ENCODE measurements around the gene WNT1.

WNT1 gene

GRCh38 chr12:49014547-49014946 lies 36.4 kb downstream of the WNT1 start:
- no peak overlapping the region for H3K27ac ChIP-seq
- no peaks in the 10 kb centered on the region for H3K27me3 ChIP-seq (ENCODE audit: insufficient read depth, low read depth)
- H3K4me1 ChIP-seq (ENCODE audit: low read depth, poor library complexity, severe bottlenecking), result peaks cover 20% of the 10 kb centered on the region
- no peak overlapping the region for H2AFZ ChIP-seq (ENCODE audit: low read depth)
- H3K36me3 ChIP-seq (ENCODE audit: insufficient read depth), result no peaks in the 10 kb centered on the region
- peaks cover 11% of the 10 kb centered on the region for H3K79me2 ChIP-seq (ENCODE audit: insufficient read depth, low read depth)
- H3K9ac ChIP-seq, result no peak overlapping the region
- H4K20me1 ChIP-seq (ENCODE audit: insufficient read depth), result no peaks in the 10 kb centered on the region
- TF ChIP-seq CTCF (conservative IDR thresholded peaks at IDR 0.05; ENCODE audit: low read depth, low read length), result no peak
- H3K4me3 ChIP-seq (IDR thresholded peaks at IDR 0.05; ENCODE audit: insufficient read depth, low read depth, low read length), result no peak overlapping the region
- no peak overlapping the region for H3K4me2 ChIP-seq

DNA sequence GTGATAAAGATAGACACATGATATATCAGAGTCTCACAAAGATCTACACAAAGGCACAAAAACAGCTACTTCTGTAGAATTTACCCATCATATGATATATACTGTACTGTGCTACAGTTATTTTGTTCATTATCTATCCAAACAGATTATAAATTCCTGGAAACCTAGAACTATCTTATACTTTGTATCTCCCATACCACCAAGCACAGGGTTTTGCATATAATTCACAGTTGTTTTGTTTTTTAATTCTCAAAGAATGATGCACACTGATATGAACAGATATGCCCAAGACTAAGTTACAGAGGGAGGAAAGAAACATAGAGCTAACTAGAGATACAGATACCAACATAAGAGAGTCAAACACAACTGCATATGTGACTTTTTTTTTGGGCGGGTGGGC lies 37.1 kb downstream of the WNT1 start:
- TF ChIP-seq CTCF (conservative IDR thresholded peaks at IDR 0.05; ENCODE audit: low read depth, low read length), result no peak
- no peak overlapping the region for H3K4me3 ChIP-seq (IDR thresholded peaks at IDR 0.05; ENCODE audit: insufficient read depth, low read depth, low read length)
- no peaks in the 10 kb centered on the region for H3K27me3 ChIP-seq (ENCODE audit: insufficient read depth, low read depth)

DNA sequence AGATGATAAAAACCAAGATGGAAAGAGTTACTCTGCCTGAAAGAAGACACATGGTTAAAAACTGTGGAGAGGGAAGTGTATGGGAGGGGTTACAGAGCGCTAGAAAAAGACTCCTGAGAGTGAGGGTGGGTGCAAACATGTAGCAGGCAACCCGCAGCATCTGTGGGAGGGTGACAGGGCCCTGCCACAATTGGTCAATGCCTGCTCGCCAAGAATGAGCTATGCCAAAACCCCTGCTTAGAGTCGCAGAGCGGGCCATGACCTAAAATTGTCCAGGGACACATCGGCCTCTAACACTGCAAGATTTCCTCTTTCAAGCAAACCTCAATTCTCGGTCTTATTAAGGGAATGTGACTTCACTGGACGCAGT lies 39.8 kb downstream of the WNT1 start:
- Histone ChIP-seq H3K36me3 (ENCODE audit: insufficient read depth) (no peaks in the 10 kb centered on the region), H3K27ac (peak overlapping the region; percentile 82), H2AFZ (ENCODE audit: low read depth) (peak overlapping the region; percentile 22; the same call in 1 of the 2 replicates), H3K27me3 (ENCODE audit: insufficient read depth, low read depth) (no peaks in the 10 kb centered on the region), H3K4me2 (peak overlapping the region; percentile 82), H3K9ac (peak overlapping the region; percentile 73), H3K4me1 (ENCODE audit: low read depth, poor library complexity, severe bottlenecking) (peaks cover 24% of the 10 kb centered on the region), H3K4me3 (IDR thresholded peaks at IDR 0.05; ENCODE audit: insufficient read depth, low read depth, low read length) (peak overlapping the region; percentile 39), H3K79me2 (ENCODE audit: insufficient read depth, low read depth) (peaks cover 11% of the 10 kb centered on the region), H4K20me1 (ENCODE audit: insufficient read depth) (no peaks in the 10 kb centered on the region)
- no peak for TF ChIP-seq CTCF (conservative IDR thresholded peaks at IDR 0.05; ENCODE audit: low read depth, low read length)

More for the DNA sequence above, 37.1 kb downstream of the WNT1 start:
- Histone ChIP-seq H3K36me3 (ENCODE audit: insufficient read depth) (no peaks in the 10 kb centered on the region), H3K4me2 (no peak overlapping the region), H3K9ac (no peak overlapping the region), H2AFZ (ENCODE audit: low read depth) (no peak overlapping the region), H3K79me2 (ENCODE audit: insufficient read depth, low read depth) (peaks cover 11% of the 10 kb centered on the region), H4K20me1 (ENCODE audit: insufficient read depth) (no peaks in the 10 kb centered on the region), H3K27ac (no peak overlapping the region), H3K4me1 (ENCODE audit: low read depth, poor library complexity, severe bottlenecking) (peaks cover 24% of the 10 kb centered on the region)

- Histone ChIP-seq H4K20me1 (ENCODE audit: insufficient read depth) (no peaks in the 10 kb centered on the region), H3K4me1 (ENCODE audit: low read depth, poor library complexity, severe bottlenecking) (peaks cover 24% of the 10 kb centered on the region), H3K9ac (peak within 1 kb of the TSS; percentile 73), H2AFZ (ENCODE audit: low read depth) (peak within 1 kb of the TSS; percentile 22; the same call in 1 of the 2 replicates), H3K36me3 (ENCODE audit: insufficient read depth) (no peaks in the 10 kb centered on the region), H3K4me3 (IDR thresholded peaks at IDR 0.05; ENCODE audit: insufficient read depth, low read depth, low read length) (peak within 1 kb of the TSS; percentile 39), H3K27me3 (ENCODE audit: insufficient read depth, low read depth) (no peaks in the 10 kb centered on the region), H3K27ac (peak within 1 kb of the TSS; percentile 82), H3K79me2 (ENCODE audit: insufficient read depth, low read depth) (peaks cover 11% of the 10 kb centered on the region), H3K4me2 (peak within 1 kb of the TSS; percentile 82)
- TF ChIP-seq CTCF (conservative IDR thresholded peaks at IDR 0.05; ENCODE audit: low read depth, low read length), result peak; percentile 48
These were observed 40.4 kb downstream of the WNT1 start, which contains the start of gene PRKAG1 for GRCh38 chr12:49018261-49019119. TSS of gene PRKAG1 (minus strand) at chr12:49018776. CDS start at chr12:49018740, 36 bp downstream.
